ENCODE results near the gene DFFB.

DNA sequence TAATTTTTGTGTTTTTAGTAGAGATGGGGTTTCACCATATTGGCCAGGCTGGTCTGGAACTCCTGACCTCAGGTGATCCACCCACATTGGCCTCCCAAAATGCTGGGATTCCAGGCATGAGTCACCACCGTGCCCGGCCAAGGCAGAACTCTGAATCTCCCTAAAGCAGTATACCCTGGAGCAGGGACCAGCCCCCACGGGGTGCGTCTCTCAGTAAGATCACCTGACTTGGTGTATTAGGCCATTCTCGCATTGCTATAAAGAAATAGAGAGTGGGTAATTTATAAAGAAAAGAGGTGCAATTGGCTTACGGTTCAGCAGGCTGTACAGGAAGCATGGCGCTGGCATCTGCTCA is 14.2 kb downstream of the DFFB start:
- no peak for TF ChIP-seq EZH2 (IDR thresholded peaks at IDR 0.05; ENCODE audit: borderline replicate concordance, low read depth, low read length, severe bottlenecking)
- TF ChIP-seq POLR2A (IDR thresholded peaks at IDR 0.05; ENCODE audit: low read depth, low read length), result no peak
- TF ChIP-seq, protein P1, sequence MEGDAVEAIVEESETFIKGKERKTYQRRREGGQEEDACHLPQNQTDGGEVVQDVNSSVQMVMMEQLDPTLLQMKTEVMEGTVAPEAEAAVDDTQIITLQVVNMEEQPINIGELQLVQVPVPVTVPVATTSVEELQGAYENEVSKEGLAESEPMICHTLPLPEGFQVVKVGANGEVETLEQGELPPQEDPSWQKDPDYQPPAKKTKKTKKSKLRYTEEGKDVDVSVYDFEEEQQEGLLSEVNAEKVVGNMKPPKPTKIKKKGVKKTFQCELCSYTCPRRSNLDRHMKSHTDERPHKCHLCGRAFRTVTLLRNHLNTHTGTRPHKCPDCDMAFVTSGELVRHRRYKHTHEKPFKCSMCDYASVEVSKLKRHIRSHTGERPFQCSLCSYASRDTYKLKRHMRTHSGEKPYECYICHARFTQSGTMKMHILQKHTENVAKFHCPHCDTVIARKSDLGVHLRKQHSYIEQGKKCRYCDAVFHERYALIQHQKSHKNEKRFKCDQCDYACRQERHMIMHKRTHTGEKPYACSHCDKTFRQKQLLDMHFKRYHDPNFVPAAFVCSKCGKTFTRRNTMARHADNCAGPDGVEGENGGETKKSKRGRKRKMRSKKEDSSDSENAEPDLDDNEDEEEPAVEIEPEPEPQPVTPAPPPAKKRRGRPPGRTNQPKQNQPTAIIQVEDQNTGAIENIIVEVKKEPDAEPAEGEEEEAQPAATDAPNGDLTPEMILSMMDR (IDR thresholded peaks at IDR 0.05; ENCODE audit: extremely low read depth in 1 of 2, insufficient read depth in 1 of 2, low read depth in 1 of 2, low read length in 2 of 2), result no peak
- no peak for TF ChIP-seq JUN (IDR thresholded peaks at IDR 0.05; ENCODE audit: borderline replicate concordance, insufficient read depth, insufficient read length, low read depth)
